Measurements from ENCODE around the gene NAA38. TPM values are rescaled to one million over a fixed set of nuclear protein-coding genes. Genes with fewer than 3 reads are reported as not detected.
A peak's percentile ranks its signal among the peaks of the same experiment; 100 is the strongest.

NAA38 gene
- total and polyA plus RNA-seq, 10 donors: 51.0 to 185 (median 65.6) TPM

- peak overlapping the region in 7 of 8 donors; percentile 19 to 67 (median 36) for H3K4me3 ChIP-seq
- peak overlapping the region in 7 of 8 donors; percentile 22 to 79 (median 59) for H3K27ac ChIP-seq
These were observed 5.7 kb downstream of the NAA38 start for GRCh38 chr17:7851438-7852261.

GRCh38 chr17:7850701-7851437 is 6.5 kb downstream of the NAA38 start:
- Histone ChIP-seq H3K9me3 (no peaks in the 10 kb centered on the region), H3K27ac (peak overlapping the region in 7 of 8 donors; percentile 22 to 79 (median 59)), H3K4me1 (peaks cover 20 to 94% (median 42%) of the 10 kb centered on the region in 6 donors), H3K27me3 (replicated peaks in 1 of 7) (no peaks in the 10 kb centered on the region), H3K4me3 (peak overlapping the region in 5 of 8 donors; percentile 29 to 67 (median 37)), H3K36me3 (peaks cover 3 to 100% (median 79%) of the 10 kb centered on the region in 6 donors)
- DNase-seq: peak; percentile 80
- 88 to 95% (median 90%) methylated on average over 16 to 17 of the region's 17 CpGs for WGBS, 5 donors
- TF ChIP-seq POLR2A (IDR thresholded peaks at IDR 0.05) (no peak), CTCF (IDR thresholded peaks at IDR 0.05 in 8 of 11, conservative IDR thresholded peaks at IDR 0.05 in 3 of 11) (no peak), POLR2AphosphoS5 (IDR thresholded peaks at IDR 0.05) (no peak)
- intact Hi-C loops (cut with DNase I; ENCODE audit: low total_unique reads): no loop called here

More at GRCh38 chr17:7851438-7852261, 5.7 kb downstream of the NAA38 start:
- no peaks in the 10 kb centered on the region for H3K9me3 ChIP-seq
- no peaks in the 10 kb centered on the region for H3K27me3 ChIP-seq (replicated peaks in 1 of 7)
- intact Hi-C loops (cut with DNase I; ENCODE audit: low total_unique reads): no loop called here
- peak; percentile 98 for DNase-seq
- 22 to 33% (median 25%) methylated on average over 26 to 60 of the region's 60 CpGs for WGBS, 5 donors
- TF ChIP-seq POLR2AphosphoS5 (IDR thresholded peaks at IDR 0.05): peak; percentile 89 to 94 (median 92)
- peak in 1 of 3 donors; percentile 58 for TF ChIP-seq POLR2A (IDR thresholded peaks at IDR 0.05)
- peak; percentile 91 to 99 (median 97) for TF ChIP-seq CTCF (IDR thresholded peaks at IDR 0.05 in 8 of 11, conservative IDR thresholded peaks at IDR 0.05 in 3 of 11)
- peaks cover 27 to 94% (median 45%) of the 10 kb centered on the region in 6 donors for H3K4me1 ChIP-seq
- peaks cover 3 to 95% (median 72%) of the 10 kb centered on the region in 6 donors for H3K36me3 ChIP-seq

GRCh38 chr17:7849751-7850504 is 7.4 kb downstream of the NAA38 start:
- DNase-seq: no peak
- H3K36me3 ChIP-seq: peaks cover 3 to 100% (median 84%) of the 10 kb centered on the region in 6 donors
- H3K4me3 ChIP-seq: no peak overlapping the region
- TF ChIP-seq POLR2A (IDR thresholded peaks at IDR 0.05): no peak
- TF ChIP-seq POLR2AphosphoS5 (IDR thresholded peaks at IDR 0.05): no peak
- no peak for TF ChIP-seq CTCF (IDR thresholded peaks at IDR 0.05 in 8 of 11, conservative IDR thresholded peaks at IDR 0.05 in 3 of 11)
- intact Hi-C loops (cut with DNase I; ENCODE audit: low total_unique reads): no loop called here
- peaks cover 21 to 94% (median 42%) of the 10 kb centered on the region in 6 donors for H3K4me1 ChIP-seq
- peak overlapping the region in 1 of 8 donors; percentile 61 for H3K27ac ChIP-seq
- no peaks in the 10 kb centered on the region for H3K9me3 ChIP-seq
- 83 to 91% (median 89%) methylated on average over 11 to 12 of the region's 12 CpGs for WGBS, 5 donors
- H3K27me3 ChIP-seq (replicated peaks in 1 of 7): no peaks in the 10 kb centered on the region
